GM12892 (cell line): Measurements from ENCODE around the gene DNAH11.

Experiments used
- POLR2A ChIP-seq: IDR thresholded peaks from 2 replicates; pipeline ENCODE4 v1.6.1; 2011; ENCODE audit warnings: low read depth, low read length, control low read depth
- POLR2AphosphoS5 ChIP-seq: IDR thresholded peaks from 2 replicates; pipeline ENCODE4 v1.6.1; 2011; ENCODE audit warnings: low read depth, low read length, control low read depth
- TAF1 ChIP-seq: IDR thresholded peaks from 2 replicates; pipeline ENCODE4 v1.6.1; 2011; ENCODE audit warnings: low read depth, mild to moderate bottlenecking, control low read depth, low read length, borderline replicate concordance

DNA sequence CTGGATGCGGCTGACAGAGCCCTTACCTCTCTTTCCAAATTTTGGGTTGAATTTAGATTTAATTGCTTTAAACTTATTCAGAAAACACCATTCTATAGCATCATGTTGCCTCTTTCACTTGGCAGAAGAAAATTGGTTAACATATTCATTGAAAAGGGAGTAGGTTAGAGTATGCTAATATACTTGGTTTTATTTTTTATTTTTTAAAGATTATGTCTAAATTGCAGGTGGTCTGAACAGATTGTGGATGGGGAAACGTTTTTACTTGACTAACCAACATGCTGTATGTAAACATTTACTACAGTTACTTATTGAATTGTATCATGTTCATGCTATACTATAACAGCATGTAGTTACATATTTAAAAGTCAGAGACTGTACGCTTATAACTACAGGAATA is 65.6 kb downstream of the DNAH11 start:
- TF ChIP-seq POLR2A (no peak), TAF1 (no peak), POLR2AphosphoS5 (no peak)
